ENCODE measurements around the gene RAB6A.

GRCh38 chr11:73715541-73715940, 45.3 kb downstream of the RAB6A start:
- TF ChIP-seq CTCF (IDR thresholded peaks at IDR 0.05; ENCODE audit: low read depth, low read length, poor library complexity, severe bottlenecking) (no peak), EZH2phosphoT487 (IDR thresholded peaks at IDR 0.05; ENCODE audit: borderline replicate concordance, low read length) (no peak)
